Brain pericyte (primary cell): ENCODE data around the gene PRR36.
"Not testable (repeated sequence)": the region's sequence is repeated elsewhere in the genome, so short reads cannot be mapped to it uniquely, and the experiment has no call there.

ENCODE experiments used
- DNase-seq: peaks from one replicate; pipeline ENCODE4 v3.0.0-alpha.2; 2012; ENCODE audit warnings: low read depth, low spot score

PRR36 gene

DNA sequence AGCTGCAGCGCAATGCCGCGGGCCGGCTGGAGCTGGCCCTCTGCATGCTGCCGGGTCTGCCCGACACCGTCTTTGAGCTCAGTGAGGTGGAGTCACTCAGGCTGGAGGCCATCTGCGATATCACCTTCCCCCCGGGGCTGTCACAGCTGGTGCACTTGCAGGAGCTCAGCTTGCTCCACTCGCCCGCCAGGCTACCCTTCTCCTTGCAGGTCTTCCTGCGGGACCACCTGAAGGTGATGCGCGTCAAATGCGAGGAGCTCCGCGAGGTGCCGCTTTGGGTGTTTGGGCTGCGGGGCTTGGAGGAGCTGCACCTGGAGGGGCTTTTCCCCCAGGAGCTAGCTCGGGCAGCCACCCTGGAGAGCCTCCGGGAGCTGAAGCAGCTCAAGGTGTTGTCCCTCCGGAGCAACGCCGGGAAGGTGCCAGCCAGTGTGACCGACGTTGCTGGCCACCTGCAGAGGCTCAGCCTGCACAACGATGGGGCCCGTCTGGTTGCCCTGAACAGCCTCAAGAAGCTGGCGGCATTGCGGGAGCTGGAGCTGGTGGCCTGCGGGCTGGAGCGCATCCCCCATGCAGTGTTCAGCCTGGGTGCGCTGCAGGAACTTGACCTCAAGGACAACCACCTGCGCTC, 25.7 kb upstream of the PRR36 start:
- no peak for DNase-seq

DNA sequence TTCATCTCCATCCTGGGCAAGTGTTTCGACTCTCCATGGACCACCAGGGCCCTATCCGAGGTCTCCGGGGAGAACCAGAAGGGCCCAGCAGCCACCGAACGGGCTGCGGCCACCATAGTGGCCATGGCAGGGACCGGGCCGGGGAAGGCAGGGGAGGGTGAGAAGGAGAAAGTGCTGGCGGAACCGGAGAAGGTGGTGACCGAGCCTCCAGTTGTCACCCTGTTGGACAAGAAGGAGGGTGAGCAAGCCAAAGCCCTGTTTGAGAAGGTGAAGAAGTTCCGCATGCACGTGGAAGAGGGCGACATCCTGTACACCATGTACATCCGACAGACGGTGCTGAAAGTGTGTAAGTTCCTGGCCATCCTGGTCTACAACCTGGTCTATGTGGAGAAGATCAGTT, 24.8 kb upstream of the PRR36 start:
- no peak for DNase-seq

DNA sequence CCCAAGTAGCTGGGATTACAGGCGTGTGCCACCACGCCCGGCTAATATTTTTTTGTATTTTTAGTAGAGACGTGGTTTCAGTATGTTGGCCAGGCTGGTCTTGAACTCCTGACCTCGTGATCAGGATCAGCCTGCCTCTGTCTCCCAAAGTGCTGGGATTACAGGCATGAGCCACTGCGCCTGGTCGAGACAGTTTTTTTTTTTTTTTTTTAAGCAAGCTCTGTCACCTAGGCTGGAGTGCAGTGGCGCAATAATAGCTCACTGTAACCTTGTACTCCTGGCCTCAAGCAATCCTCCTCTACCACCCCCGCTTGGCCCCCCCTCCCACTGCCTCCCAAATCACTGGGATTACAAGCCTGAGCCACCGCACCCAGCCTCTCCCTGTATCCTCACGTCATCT, 23.1 kb upstream of the PRR36 start:
- DNase-seq, result no peak

DNA sequence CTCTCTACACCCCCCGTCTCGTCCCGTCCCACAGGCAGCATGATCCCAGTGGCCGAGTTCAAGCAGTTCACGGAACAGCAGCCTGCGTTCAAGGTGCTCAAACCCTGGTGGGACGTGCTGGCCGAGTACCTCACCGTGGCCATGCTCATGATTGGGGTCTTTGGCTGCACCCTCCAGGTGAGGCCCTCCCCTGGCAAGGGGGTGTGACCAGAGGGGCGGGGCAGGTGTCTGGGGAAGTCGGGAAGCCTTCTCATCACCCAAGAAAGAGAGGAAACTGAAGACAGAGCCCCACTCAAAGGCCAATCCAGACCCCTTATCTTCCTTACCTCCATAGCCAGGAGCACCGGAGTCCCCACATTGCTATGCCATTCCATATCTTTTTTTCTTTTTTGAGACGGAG, 21.4 kb upstream of the PRR36 start:
- no peak for DNase-seq

DNA sequence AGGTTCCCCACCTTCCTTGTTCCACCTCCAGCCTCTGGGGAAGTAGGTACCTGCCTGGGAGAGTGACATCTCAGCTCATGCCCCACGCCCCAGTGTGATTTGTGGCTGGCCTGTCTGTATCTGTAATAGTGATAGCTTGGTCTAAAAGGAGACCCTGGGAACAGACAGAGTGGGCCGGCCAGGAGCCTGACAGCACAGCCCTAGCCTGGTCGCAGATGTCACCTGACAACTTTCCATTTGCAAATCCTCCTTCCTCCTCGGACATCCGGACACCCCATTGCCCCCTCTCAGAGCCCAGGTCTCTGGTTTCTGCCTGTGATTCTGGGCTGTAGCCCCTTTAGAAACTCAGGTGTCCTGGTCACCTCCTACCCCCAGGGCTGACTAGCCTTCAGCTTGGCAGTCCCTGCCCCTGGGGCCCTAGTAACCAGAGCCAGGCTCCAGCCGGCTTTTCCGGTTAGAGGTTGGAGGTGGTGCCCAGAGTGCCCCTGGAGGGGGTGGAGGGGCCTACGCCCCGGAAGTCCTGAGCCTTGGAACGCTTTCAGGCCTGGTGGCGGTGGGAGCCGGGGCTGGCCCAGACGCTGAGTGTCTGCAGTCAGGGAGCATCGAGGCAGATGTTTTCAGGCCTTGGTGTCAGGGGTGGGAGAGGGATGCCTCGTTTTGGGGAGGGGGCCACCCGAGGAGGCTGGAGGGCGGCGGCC, 20.6 kb upstream of the PRR36 start:
- DNase-seq, result no peak

DNA sequence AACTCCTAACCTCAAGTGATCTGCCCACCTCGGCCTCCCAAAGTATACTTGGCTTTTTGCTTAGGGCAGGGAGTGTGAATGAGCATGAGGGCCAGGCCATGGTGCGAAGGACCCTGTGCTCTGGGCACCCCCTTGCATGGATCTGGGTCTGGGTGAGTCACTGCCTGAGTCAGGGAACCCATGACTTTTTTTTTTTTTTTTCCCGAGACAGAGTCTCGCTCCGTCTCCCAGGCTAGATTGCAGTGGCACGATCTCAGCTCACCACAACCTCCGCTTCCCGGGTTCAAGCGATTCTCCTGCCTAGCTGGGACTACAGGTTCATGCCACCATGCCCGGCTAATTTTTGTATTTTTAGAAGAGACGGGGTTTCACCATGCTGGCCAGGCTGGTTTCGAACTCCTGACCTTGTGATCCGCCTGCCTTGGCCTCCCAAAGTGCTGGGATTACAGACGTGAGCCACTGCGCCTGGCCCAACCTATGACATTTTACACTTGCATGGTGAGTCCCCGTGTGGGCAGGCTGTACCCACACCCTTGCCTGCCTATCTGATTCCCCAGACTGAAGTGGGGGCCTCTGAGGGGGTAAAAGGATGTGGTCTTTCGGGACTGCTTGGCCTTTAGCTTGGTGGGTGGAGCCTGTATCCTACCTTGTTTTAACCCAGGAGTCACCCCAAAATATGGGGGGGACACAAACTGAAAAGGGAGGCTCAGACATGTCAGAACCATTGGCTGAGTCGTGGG, 19.3 kb upstream of the PRR36 start:
- DNase-seq, result not testable (repeated sequence)

DNA sequence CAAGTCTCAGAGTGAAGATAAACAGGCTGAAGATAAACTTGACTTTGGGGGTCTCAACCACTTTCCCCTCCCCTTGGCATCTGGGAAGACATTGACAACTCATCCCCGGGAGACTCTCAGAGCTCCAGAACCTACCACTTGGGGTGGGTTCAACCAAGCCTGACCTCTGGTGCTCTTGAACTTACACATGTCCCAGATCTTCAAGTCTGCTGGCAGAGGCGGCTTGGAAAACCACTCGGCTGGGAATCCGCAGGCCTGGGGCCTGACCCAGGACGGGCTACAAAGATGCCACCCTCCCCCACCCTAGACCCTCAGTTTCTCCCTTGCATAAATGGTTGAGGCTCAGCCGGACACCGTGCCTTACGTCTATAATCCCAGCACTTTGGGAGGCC, 14.6 kb upstream of the PRR36 start:
- DNase-seq, result no peak

DNA sequence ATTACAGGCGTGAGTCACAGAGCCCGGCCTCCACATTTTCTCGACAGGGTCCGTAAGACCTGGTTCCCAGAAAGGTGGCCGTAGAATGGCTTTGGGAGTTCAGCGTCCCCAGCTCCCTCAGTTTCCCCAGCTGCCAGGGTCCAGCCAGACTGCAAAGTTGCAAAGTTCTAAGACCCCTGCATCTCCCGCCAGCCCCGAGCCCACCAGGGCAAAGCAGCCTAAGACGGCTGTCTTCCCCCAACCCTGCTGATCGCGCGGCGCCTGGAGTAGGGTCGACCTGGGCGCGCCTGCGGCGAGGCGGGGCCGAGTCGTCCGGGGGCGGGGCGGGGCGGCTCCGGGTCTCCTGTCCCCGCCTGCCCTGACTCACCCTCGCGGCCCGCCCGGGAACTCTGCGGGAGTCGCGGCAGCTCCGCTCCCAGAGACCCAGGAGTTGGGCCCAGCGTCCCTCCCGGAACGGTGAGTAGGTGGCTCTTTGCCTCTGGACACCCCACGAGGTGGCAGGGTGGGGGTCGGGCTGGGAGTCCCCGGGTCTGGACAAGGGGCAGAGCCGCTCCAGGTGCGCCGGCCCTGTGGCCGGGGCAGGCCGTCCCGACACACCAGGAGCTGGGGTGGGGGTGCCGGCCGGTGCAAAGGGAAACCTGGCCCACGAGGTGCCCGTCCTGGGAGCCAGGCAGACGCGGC, 14.1 kb upstream of the PRR36 start, which contains the start of gene LRRC8E:
TSS of gene LRRC8E (plus strand) at position 366 of the 681 bp plus-strand sequence. CDS start 7,094 bp downstream, outside the sequence.
- DNase-seq, result no peak

DNA sequence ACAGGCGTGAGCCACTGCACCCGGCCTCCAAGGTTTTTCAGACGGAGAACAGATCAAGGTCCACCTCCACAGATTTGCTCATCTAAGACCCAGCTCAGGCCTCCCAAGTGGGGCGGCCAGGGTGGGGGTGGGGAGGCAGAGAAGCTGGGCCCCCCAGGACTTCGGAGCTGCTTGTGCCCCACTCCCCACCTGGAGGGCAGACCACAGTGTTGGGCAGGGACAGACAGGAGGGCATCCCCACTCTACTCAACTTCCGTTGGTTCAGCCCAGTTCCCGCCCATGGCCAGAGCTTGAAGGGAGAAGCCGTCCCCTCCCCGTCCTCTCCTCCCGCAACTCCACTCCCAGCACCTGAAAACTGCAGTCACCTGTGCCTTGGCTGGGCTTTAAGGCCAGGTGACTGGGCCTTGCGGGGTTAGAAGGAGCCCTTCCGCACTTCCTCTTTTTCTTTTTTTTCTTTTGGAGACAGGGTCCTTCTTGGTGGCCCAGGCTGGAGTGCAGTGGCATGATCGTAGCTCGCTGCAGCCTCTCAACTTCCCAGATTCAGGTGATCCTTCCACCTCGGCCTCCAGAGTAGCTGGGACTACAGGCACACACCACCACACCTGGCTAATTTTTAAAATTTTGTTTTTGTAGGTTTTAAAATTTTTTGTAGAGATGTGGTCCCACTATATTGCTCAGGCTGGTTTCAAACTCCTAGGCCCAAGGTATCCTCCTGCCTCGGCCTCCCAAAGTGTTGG, 13.4 kb upstream of the PRR36 start:
- no peak for DNase-seq

DNA sequence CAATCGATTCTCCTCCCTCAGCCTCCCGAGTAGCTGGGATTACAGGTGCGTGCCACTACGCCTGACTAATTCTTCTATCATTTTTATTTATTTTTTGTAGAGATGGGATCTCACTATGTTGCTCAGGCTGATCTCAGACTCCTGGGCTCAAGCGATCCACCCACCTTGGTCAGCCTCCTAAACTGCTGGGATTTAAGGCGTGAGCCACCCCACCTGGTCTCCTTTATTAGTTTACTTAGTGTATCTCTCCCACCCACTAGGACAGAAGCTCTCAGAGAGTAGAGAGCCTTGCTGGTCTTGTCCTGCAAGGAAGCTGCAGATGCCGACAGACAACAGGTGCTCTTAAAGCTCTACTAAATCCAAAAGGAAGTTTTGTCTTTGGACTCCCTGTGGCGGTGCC, 11.6 kb upstream of the PRR36 start:
- DNase-seq, result no peak

DNA sequence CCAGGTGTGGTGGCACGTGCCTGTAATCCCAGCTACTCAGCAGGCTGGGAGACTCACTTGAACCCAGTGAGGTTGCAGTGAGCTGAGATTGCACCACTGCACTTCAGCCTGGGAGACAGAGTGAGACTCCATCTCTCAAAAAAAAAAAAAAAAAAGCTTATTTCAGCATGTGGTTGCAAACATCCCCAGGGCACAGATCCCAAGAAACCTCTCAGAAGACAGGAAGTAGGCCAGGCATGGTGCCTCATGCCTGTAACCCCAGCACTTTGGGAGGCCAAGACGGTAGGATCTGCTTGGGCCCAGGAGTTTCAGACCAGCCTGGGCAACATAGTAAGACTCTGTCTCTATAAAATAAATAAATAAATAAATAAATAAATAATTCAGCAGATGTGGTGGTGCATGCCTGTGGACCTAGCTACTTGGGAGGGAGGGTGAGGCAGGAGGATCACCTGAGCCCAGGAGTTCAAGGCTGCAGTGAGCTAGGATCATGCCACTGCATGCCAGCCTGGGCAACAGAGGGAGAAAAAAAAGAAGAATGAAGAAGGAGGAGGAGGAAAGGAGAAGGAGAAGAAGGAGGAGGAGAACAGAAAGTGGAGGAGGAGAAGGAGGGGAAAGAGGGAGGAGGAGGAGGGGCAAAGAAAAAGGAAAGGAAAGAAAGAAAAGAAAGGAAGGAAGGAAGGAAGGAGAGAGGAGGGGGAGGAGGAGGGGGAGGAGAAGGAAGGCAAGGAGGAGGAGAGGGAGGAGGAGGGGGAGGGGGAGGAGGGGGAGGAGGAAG, 9.8 kb upstream of the PRR36 start:
- no peak for DNase-seq

DNA sequence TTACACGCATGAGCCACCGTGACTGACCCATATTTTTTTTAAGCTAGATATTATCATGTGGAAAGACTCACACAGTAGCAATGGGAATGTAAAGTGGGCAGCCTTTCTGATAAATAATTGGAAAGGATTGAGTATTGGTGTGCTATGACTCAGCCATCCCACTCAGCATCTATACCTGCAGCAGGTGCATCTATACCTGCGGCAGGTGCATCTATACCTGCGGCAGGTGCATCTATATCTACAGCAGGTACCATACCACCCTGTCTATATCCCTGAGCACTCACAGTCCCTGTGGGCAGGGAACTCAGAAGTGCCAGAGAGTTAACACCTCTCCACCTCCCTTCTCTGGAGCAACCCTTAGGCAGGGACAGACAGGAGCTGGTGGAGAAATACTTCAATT, 8.9 kb upstream of the PRR36 start:
- no peak for DNase-seq

DNA sequence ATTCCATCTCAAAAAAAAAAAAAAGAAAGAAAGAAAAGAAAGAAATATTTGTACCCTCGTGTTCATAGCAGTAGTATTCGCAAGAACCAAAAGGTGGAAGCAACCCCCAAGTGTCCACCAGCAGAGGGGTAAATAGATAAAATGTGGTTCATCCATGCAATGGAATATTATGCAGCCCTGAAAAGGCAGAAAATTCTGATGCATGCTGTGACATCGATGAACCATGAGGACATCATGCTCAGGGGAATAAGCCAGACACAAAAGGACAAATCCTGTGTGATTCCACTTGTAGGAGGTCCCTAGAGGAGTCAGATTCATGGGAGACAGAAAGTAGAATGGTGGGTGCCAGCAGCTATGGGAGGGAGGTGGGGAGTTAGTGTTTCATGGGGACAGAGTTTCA, 7.7 kb upstream of the PRR36 start:
- no peak for DNase-seq

DNA sequence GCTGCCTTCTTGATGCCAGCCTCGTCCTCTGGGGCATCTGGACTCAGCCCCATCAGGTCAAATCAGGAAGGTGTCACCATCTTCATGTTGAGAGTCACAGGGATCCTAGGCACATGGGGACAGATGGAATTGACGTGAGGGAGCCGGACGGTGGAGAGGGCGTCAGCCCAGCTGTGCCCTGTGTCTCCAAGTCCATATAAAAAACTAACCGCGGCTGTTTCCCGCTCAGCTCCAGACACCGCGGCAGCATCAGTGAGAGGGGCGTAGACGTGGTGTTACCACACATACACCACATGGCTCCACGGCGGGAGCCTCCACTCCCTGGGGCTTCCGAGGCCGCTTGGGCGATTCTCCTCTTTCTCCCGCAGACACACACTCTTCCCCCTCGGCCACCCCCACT, 5.6 kb upstream of the PRR36 start:
- DNase-seq, result no peak

DNA sequence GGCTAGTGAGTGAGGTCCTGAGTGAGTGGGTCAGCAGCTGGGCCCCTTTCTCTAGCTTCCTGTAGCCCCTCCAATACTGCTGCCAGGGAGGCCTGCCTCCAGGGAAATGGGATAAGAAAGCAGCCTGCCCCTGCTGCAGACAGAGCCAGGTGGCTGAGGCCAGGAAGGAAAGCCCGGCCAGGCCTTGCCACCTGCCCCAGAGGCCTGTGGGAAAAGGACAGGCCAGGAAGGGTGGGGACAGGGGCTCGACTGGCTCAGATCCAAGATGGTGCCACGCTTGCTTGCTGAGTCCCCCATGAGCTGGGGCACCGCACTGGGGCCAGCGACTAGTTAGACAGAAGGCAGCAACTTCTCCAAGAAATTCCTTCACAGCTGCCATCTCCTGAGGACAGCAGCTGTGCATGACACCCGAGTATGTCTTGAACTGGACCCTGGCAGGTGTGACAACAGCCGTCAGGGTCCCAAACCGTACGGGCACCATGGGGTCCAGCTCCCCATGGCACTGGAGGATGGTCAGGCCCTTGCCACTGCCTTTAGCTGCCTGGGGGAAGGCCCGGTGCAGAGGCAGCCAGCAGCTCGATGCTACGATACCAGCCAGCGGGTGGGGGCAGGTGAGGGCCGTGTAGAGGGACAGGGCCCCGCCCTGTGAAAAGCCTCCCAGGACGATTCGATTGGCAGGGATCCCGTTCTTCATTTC, 5.1 kb upstream of the PRR36 start:
- no peak for DNase-seq

DNA sequence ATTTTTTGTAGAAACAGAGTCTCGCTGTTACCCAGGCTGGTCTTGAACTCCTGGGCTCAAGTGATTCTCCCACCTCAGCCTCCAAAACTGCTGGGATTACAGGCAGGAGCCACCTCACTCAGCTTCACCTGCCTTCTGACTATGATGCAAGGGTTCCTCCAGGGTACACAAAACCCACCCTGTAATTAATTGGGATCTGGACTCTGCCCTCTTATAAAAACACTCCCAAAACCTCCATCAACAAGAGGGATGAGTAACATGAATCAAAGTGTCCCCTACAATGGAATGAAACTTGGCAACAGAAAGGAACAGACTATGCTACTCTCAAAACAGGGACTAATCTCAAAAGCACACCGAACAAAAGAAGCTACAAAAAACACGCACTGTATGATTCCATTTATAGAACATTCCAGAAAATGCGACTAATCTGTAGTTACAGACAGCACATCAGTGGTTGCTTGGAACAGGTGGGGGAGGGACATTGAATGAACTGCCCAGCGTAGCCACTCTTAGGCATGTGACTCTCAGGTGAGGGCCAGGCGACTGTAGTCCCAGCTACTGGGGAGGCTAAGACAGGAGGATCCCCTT, 3.2 kb upstream of the PRR36 start:
- DNase-seq, result no peak

DNA sequence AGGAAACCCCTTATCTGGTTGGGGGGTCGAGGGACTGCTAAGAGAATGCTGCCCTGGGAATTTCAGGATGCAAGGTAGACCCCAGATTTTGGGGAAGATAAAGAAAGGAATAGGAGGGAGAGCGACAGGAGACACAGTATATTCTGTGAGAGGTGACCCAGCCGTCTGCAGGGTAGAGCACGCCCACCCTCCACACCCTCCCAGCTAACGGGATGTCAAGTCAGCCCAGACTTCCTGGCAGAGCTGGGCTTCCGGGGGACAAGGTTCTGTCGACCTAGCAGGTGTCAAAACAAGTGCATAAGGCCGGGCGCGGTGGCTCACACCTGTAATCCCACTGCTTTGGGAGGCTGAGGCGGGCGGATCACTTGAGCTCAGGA, 695 bp upstream of the PRR36 start:
- DNase-seq, result no peak

DNA sequence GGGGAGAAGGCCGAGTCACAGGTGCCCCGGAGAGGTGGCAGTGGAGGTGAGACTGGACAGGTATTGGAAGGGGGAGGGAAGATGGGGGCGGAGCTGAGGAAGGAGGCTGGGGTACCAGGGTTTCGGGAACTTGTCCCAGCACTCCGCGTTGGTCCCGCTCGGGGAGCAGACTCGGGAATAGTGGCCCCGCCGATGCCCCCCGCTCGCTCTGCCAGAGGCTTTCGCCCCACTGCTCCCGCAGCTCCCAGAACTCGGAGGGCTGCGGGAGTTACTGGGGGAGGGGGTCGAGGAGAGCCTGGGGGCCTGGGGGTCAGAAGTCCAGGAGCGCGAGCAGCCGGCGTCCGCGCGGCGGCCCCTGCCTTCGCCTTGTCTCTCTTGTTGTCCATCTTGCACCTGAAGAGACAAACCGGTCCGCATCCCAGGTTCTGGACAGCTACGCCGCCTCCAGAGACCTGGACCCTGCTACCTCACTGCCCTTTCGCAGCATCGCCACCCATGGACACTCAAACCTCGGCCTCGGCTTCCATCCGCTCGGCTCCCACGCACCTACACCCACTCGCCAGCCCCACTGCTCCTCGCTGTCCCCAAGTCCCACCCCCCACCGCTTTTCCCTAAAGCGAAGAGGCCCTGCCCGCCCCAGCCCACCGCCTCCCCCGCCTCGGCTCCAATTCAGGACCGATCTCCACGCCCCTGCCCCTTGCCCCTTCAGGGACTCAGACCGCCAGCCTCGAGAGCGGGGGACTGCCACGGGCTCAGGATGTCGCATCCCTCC, 700 bp downstream of the PRR36 start:
- no peak for DNase-seq
